D721Med (cell line): ENCODE data around the gene IRX1.

Experiments
- DNase-seq: peaks from one replicate; pipeline ENCODE4 v3.0.0; 2011; ENCODE audit warnings: low spot score; ENCODE audit not compliant: insufficient read length
- FAIRE-seq: peaks from 2 replicates; lab custom pipeline; 2011; peaks lifted over from hg19 to GRCh38; lab: Jason Lieb, UNC
- CTCF ChIP-seq: IDR thresholded peaks from 2 replicates; pipeline ENCODE4 v1.5.1; 2012; ENCODE audit warnings: mild to moderate bottlenecking, control low read depth; ENCODE audit not compliant: insufficient read depth; ENCODE audit errors: missing control alignments

Gene IRX1

GRCh38 chr5:3609120-3609681 lies 13.6 kb downstream of the IRX1 start:
- no peak for FAIRE-seq
- DNase-seq = no peak
- no peak for TF ChIP-seq CTCF

GRCh38 chr5:3612591-3613042 lies 17.0 kb downstream of the IRX1 start:
- no peak for FAIRE-seq
- TF ChIP-seq CTCF = no peak
- DNase-seq = no peak

GRCh38 chr5:3613726-3614125 lies 18.1 kb downstream of the IRX1 start:
- TF ChIP-seq CTCF = no peak
- FAIRE-seq (no peak), DNase-seq (no peak)

GRCh38 chr5:3615217-3615616 lies 19.6 kb downstream of the IRX1 start:
- FAIRE-seq = no peak
- no peak for DNase-seq
- TF ChIP-seq CTCF = no peak

- DNase-seq (no peak), FAIRE-seq (no peak)
- no peak for TF ChIP-seq CTCF
These were observed 20.2 kb downstream of the IRX1 start for GRCh38 chr5:3615829-3616228.

- no peak for TF ChIP-seq CTCF
- DNase-seq = no peak
- FAIRE-seq = no peak
These were observed 23.9 kb downstream of the IRX1 start for GRCh38 chr5:3619579-3619978.

GRCh38 chr5:3622961-3623360 lies 27.3 kb downstream of the IRX1 start:
- FAIRE-seq = no peak
- DNase-seq = no peak
- no peak for TF ChIP-seq CTCF
